Amniotic epithelial cell (primary cell): ENCODE measurements around the gene PRDM5.

Experiments used
- DNase-seq: peaks from one replicate; pipeline ENCODE4 v3.0.0-alpha.2; 2010; ENCODE audit warnings: low read depth

PRDM5 gene

DNA sequence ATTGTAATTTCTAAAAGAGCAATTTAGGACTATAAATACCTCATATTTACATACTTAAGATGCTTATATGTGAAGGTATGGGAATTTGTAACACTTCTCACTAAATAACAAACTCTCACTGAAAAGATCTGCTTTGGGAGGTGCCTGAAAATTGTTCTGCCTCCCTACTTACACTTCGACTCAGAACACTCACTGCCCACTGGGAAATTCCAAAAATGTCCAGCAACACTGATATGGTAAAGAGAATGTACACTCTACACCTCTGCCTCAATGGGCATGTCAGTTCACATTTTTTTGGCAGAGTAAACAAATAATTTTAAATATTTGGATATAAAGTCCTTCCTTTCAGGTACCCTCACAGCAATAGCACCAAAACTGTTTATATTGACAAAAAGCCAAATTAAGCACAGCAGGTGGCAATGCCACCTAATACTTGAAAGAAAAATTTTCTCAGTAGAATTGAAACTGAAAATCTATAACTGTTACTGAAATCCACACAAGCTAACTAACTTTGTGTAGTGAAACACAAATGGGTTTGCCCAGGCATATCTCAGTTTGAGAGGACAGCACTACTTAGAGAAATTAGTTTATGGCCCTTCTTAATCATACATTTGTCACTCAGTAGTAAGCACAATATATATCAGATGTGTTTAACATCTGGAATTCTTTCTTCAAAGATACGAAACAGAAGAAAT is 67.1 kb downstream of the PRDM5 start:
- DNase-seq: no peak

GRCh38 chr4:120853161-120853935 is 69.2 kb downstream of the PRDM5 start:
- DNase-seq: no peak

DNA sequence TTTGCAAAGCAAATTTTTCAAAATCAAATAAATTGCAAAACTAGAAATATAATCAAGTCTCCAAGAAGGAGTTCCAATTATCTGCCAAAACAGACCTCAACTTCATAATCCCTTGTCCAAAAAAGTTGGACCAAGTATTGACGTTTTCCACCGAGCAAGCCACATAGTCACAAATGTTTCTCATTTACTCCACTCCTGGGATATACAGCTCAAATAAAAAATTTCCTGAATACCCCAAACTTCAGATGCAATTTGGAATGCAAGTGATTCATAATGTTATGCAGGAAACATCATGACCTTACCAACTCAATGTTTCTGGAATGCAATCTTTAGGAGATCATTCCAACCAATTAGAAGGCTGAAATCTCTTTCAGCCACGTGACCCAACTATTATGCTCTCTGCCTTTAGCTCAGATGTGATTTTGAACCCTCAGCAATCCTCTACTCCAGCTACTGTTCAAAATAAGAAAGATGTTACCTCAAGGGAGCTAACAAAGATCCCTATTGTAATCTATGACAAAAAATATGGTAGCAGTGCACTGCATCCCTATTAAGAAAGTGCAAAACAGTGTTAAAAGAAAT is 72.4 kb downstream of the PRDM5 start:
- no peak for DNase-seq

DNA sequence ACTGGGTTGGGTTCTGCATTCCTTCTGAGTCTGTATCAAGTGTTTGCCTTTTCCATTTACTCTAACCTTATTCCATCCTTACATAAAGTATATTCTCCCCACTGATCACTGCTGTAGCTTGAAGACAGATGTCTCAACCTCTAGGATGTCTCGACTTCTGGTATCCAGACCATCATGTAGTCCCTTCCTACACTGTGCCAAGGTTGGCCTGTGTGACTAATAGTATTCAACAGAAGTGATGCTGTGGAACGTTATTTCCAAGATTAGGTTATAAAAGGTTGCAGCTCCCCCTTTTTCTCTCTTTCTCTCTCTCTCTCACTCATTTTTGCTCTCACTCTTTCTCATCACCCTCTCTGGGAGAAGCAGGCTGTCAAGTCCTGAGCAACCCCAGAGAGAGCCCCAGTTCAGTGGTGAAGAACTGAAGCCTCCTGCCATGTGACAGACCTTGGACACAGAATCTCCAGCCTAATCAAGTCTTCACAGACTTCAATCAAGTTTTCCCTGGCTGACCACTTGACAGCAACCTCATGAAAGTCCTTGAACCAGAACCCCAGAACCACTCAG is 75.4 kb downstream of the PRDM5 start:
- DNase-seq: no peak

- DNase-seq: no peak
These were observed 78.0 kb downstream of the PRDM5 start for GRCh38 chr4:120844528-120844921.

DNA sequence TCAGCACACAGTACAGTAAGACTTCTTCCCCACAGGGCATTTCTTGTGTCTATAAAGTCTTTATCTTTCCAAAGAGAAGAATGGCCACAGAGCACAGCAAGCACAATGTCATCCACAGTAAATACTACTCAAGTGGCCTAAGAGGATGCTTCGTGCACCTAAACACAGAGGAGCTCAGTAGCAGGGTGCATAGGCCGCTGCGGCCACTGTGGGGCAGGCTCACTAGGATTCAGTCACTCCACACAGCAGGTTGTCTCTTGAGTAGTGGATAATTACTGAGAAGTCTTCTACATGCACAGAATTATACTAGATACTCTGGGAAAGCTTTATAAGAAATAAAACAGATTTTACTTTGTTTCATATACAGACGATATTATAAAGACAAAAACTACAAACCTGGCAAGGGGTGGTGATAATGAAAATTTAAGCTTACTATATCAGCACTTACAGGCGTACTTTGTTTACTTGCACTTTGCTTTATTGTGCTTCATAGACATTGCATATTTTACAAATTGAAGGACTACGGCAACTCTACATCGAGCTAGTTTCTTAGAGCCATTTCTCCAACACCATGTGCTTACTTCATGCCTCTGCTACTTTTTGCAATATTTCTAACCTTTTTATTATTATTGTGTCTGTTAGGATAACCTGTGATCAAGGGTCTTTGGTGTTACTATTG is 78.5 kb downstream of the PRDM5 start:
- DNase-seq: no peak

GRCh38 chr4:120842031-120842430 is 80.5 kb downstream of the PRDM5 start:
- DNase-seq: peak; percentile 58

GRCh38 chr4:120841580-120841979 is 80.9 kb downstream of the PRDM5 start:
- DNase-seq: no peak

GRCh38 chr4:120839974-120840751 is 82.4 kb downstream of the PRDM5 start:
- no peak for DNase-seq

DNA sequence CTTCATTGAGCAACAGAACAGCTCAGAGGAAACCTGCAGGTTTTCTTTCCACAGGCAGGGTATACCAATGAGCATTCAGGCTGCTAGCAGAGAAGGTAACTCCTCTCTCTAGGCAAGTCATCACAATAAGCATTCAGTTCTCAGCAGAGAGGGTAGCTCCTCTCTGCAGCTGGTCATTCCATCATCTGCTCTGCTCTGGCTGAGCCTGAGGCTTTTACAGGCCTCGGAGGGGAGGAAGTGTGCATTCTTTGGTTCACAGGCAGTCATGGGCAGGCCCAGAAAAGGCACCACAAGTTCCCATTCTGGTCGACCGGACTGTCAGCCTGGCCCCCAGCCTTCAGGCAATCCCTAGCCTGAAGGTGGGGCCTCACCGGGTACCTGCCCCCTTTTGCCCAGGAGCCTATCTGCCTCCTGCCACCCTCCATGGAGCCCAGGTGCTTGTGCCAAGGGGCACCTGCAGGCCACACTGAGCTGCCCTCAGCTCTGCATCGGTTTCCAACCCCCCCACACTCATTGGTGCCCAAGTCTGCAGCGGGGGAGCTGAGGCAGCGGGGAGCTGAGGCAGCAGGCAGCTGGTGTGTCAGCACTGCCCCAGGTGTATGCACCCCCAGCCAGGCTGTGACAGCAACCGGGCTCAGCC is 83.1 kb downstream of the PRDM5 start:
- no peak for DNase-seq

DNA sequence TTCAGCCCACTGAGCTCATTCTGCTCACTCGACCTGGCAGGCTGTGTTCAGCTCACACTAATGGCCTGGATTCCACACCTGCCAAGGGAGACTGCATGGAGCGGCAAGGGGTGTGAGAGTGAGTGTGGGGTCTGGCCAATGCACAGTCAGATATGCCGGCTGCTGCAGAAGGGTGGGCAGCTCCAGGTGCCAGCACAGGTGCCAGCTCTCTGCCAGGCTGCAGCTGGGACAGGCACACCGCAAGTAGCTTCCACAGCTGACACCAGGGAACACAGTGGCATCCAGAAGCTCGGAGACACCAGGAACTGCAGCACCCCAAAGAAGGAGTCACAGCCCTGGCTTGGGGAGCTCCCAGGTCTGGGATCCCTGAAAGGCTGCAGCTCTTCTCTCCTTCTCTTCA is 83.7 kb downstream of the PRDM5 start:
- no peak for DNase-seq

- no peak for DNase-seq
These were observed 84.9 kb downstream of the PRDM5 start for GRCh38 chr4:120837656-120838055.

- no peak for DNase-seq
These were observed 87.2 kb downstream of the PRDM5 start for GRCh38 chr4:120835342-120835741.

DNA sequence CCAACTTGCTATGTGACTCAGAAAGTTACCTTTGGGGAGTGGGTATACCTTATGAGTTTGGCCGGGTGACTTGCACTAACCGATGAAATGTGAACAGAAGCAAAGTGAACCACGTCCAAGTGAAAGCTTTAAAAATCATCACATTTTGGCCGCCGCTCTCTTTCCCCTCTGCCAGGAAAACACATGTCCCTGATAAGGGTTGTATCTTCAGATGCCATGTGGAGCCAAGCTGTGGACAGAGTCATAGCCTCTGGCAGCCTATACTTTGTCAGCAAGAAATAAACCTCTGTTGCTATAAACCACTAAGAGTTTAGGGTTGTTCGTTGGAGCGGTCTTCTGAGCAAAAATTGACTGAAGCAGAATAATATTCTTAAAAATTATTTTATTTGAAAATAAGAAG is 92.3 kb downstream of the PRDM5 start:
- DNase-seq: no peak

- DNase-seq: peak; percentile 40
These were observed 93.3 kb downstream of the PRDM5 start for GRCh38 chr4:120829113-120829831.

DNA sequence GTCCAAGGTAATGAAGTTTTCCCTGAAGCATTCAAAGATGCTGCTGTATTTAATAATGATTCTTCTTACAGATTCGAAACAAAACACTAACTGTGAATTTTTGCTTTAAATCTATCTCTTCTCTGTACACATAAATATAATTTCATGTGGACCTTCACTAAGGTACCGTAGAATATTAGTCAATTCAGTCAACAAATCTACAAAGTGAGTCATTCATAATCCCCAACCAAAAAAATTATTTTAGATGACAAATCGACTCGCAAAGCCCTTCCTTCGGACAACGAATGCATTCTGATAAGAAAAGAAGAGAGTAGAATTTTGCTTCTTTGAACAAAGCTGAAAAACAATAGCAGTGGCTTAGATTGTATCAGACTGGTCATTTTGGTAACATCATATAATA is 95.7 kb downstream of the PRDM5 start:
- DNase-seq: no peak

DNA sequence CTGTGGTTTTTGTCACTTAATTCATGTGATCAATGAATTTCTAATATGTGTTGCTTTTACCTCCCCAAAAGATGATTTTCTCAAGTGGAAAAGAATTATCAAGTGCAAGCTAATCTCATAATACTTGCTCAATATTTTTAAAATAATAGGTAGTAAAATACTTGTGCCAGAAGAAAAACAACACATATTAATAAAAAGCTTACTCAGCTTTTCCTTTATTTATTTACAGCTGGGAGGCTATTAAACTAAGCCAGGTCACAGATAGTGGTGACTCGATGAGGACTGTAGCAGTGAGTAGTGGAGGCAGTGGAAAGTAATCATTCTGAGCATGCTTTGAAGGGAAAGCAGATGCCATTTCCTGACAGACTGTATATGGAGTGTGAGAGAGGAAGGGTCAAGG is 96.1 kb downstream of the PRDM5 start:
- no peak for DNase-seq

DNA sequence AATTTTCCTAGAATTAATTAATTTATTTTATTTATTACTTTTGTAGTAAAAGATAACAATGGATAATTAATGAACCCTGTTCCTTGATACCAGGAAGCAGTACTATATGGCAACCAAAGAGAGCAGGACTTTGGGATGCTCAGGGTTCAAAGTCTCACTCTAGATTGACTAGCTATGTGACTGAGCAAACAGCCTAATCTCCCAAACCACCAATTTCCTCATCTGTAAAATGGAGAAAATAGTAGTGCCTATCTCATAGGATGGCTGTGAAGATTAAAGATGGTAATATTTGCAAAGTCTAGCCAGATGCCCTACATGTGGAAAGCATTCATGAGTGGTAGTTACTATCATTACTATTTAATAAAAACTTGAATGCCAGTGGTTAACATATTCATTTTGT is 97.6 kb downstream of the PRDM5 start:
- no peak for DNase-seq

DNA sequence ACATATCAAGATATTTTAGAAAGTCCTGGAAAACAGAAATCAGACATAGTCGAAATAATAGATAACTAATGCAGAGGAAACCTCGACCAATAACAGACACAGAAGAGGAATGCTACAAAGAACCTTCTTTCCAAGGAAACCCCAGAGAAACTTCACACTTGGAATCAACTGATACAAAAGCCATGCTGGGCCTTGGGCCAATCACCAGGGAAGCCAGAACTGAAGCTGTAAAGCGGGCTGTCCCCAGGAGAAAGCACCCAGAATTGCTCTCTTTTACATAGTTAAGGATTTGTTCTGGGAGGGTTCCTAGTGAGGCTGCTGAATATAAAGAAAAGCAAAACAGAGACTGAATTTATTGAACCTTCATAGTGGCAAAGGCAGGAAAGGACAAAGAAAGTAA is 100.5 kb downstream of the PRDM5 start:
- no peak for DNase-seq

DNA sequence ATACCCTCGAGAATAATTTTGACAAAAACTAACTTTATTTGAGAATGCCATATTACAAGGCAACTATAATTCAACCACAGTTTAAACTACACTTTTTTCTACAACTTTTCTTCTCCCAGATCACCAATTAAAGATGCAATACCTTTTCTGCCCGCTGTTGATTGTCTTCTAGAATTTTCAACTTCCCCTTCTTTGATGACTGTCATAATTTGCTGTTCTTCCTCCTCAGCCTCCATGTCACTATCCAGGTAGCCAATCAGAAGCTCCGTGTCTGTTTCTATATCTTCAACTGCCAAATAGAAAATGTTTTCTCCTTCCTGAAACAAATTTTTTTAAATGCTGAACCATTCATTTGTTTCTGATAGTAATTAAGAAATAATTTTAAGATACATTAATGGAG is 101.5 kb downstream of the PRDM5 start:
- no peak for DNase-seq
